ENCODE results near the gene CTSZ.
"Not testable (repeated sequence)": the region's sequence is repeated elsewhere in the genome, so short reads cannot be mapped to it uniquely, and the experiment has no call there.

Gene CTSZ

DNA sequence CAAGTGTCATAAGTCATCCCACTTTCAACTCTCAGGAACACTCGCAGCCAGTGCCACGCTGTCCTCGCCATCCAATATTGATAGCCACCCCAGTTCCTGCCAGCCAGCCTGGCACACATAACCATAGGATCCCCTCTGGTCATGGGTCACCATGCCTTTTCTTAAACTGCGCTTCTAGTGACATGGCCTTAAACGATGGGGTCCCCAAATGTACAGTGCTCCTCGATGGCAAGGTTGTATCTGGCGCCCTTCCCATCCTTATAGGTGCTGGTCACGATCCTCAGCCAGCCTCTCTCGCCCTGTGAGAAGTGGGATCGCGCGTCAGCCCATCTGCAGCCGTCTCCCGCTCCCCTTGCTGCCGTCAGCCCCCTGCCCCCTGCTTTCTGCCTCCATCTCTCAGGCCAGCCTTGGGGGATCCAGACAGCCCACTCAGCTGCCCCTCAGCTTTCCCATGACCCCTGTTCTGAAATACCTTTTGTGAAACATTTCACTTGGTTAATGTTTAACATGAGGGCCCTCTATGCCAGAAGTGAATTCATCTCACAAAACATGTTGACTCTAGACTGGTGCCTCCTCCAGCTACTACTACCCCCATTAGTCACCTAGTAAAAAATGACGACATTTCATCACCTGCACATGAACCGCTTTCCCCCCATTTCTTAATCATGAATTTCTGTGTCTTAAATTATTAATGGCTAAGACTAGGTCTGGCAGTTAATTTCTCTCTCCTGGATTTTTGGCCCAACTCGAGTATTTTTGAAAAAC, 11.4 kb downstream of the CTSZ start:
- no peak for DNase-seq

DNA sequence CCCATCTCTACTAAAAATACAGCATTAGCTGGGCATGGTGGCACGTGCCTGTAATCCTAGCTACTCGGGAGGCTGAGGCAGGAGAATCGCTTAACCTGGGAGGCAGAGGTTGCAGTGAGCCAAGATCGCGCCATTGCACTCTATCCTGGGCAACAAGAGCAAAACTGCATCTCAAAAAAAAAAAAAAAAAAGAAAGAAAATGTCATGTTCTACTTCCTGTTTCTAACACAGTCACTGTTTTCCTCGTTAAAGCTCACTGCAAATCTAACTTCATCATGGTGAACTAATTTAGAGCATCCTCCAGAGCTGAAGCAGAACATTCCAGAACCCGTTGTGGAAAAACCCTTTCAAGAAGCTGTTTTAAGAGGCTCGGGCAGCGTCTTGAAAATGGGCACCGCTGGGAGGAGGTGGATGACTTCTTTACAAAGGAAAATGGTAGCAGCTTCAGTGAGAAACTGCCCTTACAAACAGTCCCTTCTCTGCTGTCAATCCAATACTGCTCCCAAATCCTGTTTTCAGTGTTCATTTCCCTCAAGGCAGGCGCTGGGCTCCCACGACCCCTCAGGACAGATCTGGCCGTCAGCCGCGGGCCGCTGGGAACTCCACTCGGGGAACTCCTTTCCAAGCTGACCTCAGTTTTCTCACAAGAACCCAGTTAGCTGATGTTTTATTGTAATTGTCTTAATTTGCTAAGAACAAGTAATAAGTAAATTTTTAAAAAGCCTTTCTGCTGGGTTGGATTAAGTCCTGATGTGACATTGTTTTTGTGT, 12.5 kb downstream of the CTSZ start:
- no peak for DNase-seq

DNA sequence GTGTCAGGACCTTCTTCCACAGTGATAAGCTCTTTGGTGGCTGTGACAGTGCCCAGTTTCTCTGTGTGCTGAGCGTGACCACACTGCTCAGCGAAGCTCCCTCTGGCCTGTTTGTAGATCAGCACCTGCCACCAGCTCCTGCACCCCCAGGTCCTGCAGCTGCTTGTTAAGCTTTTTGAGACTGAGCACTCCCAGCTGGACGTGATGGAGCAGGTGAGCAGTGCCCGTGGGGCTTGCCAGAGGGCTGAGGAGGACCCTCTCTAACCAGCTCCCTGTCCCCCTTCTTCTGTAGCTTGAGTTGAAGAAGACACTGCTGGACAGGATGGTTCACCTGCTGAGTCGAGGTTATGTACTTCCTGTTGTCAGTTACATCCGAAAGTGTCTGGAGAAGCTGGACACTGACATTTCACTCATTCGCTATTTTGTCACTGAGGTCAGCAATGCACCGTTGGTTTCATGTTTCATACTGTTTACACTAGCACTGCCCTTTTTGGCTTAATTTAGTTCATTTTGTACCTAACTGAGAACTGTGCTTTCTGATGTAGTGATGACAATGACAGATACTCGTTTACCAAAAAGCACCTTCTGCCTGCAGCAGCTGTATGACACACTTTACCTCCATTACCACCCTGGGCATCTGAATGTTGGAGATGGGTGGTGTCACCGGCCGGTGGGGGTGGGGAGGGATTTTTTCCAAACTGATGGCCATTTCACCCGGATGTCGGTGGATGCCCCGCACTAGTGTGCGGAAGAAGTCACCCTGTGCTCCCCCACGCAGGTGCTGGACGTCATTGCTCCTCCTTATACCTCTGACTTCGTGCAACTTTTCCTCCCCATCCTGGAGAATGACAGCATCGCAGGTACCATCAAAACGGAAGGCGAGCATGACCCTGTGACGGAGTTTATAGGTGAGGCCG, 13.5 kb downstream of the CTSZ start:
- DNase-seq: no peak

DNA sequence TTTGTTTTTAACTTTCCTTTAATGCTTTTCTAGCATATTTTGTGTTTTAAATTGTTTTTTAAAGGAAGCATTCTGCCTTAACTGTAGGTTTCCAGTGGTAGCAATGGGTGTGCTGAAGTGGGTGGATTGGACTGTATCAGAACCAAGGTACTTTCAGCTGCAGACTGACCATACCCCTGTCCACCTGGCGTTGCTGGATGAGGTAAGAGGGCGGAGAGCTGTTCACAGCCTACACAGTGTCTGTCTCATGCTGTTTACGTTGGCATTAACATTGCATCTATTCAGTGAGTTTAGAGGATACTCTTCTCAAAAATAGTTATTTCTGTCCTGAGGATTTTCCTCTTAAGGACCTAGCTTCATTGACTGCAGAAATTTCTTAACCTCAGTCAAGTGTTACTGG, 14.1 kb downstream of the CTSZ start:
- DNase-seq: no peak

DNA sequence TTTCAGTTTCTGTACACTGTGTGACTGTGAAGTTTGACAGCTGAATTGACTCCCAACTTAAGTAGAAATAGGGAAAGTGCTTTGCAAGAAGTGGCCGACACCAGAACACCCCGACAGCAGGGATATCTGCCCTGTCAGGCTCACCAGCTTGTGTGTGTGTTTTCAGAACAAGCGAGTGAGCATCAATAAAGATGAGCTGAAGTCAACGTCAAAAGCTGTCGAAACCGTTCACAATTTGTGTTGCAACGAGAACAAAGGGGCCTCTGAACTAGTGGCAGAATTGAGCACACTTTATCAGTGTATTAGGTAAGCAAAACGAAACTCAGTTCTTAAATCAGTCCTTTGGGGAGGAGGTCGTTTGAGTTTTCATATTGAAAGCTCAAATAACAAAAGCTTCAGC, 15.3 kb downstream of the CTSZ start:
- DNase-seq: no peak

DNA sequence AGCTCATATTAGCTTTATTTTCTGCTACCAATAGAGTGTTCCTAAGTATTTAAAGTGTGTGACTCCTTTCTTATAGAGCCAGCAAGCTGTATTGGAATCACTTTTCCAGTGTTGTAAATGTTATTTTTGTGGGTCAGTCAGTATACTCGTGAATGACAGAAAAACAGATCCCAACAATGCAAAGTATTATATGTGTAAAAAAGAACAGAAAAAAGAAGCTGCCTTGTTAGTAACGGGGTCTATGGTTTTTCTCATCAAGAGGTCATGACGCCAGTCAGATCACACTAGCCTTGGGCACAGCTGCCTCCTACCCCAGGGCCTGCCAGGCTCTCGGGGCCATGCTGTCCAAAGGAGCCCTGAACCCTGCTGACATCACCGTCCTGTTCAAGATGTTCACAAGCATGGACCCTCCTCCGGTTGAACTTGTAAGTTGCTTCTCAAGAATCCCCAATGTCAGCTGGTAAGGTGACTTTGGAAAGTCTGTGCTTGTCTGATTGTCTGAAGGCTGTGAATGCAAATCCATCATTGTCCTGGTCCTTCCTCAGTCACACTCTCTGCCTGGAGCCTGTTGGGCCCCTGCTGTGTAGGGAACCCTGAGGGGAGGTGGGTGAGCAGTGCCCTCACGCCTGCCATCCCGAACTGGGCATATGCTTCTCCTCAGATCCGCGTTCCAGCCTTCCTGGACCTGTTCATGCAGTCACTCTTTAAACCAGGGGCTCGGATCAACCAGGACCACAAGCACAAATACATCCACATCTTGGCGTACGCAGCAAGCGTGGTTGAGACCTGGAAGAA, 16.2 kb downstream of the CTSZ start:
- DNase-seq: no peak

DNA sequence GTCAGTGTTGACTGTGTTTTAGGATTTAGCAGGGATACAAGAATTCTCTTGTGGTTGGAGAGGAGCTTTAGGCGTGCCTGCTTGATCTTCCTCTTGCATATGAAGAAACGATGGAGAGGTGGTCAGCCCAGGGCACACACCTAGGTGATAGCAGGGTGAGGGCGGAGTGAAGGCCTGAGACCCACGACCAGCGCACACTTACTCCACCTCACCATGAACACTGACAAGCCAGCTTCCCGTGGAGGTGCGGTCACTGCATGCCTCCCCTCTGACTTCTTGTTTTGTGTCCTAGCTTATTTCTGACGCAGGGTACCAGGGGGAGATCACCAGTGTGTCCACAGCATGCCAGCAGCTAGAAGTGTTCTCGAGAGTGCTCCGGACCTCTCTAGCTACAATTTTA, 17.9 kb downstream of the CTSZ start:
- DNase-seq: no peak

DNA sequence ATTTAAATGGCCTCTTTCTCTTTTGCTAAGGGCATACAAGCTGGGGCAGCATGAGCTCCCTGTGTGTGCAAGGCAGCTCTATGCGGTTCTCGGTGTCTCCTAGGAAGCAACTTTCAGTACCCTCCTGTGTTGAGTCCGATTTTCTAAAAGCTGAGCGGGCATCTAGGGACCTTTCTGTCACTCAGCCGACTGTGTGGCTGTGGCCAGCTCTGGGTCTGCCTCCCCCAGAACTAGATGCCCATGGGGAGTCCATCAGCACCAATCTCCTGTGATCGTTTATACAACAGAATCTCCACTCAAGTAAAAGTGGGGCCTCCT, 18.5 kb downstream of the CTSZ start:
- no peak for DNase-seq

DNA sequence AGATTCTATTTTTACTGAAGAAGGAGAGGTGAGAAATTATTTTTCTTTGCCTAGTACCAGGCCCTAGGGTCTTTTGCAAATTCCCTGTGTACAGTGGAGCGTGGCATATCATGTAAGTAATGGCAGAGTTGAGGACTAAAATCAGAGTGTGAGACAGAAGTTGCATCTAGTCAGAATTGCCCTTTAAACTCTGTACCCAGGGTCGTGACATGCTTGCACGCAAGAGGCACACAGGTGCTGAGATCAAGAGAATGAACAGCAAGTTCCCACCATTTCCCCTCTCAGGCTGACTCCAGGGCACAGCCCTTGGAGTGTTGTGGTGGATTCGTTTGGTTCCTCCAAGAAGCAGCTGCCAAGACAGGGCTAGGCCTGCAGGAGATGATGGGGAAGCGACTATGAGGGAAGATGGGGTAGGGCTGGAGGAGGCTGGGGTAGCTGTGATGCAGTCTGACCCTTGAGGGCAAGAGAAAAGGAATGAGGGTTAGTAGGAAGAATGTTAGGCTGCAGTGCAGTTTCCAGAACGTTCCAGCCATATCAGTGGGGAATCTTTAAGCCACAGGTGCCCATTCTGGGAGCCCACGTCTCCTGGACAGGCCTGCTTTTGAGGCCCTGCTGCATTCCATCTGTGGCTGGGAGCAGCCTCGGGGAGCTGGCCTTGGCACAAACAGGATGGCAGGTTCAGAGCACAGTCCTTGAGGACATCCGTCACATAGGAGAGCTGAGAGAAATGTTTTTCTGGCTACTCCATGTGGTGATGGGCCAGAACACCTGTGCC, 19.1 kb downstream of the CTSZ start:
- no peak for DNase-seq

DNA sequence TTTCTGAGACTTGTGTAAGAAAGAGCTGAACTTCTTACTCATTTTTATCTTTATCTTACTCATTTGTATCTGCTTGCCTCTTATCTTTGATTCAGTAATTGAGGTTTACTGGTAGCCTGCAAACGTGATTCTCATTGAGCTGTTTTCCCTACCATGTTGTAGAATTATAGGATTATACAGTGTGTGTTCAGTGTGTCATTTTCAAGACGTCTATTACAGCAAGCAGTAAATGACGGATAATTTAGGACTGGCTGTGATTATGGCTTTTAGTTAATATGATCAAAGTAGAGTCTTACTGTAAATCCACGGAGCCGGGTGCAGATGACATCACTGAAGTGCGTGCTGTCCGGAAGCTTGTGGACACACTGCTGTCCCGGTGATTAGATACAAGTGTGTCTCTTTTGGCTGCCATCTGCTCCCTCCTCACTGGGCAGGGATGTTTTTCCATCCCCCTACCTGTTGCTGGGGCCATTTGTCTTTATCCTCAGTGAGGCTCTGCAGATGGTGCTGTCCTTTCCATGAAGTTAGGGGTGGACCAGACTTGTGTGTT, 20.0 kb downstream of the CTSZ start:
- DNase-seq: peak; percentile 91 to 94

DNA sequence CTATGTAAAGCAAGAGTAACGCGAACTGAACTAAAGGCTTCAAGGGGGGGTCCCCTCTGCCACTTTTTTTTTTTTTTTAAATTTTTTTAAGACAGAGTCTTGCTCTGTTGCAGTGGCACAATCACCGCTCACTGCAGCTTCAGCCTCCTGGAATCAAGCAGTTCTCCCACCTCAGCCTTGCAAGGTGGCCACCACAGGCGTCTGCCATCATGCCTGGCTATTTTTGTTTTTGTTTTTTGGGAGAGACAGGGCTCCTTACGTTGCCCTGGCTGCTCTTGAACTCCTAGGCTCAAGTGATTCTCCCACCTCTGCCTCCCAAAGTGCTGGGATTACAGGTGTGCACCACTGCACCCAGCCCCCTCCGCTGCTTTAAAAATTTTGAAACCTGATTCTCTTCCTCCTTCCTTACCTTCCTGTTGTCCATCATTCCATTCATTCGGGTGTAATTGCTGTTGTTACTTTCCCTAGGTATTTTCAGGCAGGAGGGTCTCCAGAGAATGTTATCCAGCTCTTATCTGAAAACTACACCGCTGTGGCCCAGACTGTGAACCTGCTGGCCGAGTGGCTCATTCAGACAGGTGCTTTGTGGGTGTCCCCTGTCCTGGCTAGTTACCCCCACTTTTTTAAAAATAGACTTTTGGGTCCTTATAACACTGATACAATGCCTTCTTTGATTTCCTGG, 20.6 kb downstream of the CTSZ start:
- DNase-seq: no peak

DNA sequence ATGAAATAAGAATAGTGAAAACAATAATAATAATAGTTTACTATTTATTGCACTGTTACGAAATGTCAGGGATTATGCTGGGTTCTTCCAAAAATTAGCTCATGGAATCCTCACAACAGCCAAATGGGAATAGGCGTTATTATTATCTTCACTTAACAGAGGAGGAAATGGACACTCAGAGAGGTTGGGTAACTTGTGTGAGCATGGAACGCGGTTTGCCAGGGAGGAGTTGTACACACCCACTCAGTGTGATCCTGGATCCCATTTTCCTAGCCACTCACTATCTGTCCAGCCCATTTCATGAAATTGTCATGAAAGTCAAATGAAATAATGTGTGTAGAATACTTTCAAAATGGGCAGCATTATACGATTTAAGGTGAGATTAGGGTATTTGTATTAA, 21.4 kb downstream of the CTSZ start:
- no peak for DNase-seq

DNA sequence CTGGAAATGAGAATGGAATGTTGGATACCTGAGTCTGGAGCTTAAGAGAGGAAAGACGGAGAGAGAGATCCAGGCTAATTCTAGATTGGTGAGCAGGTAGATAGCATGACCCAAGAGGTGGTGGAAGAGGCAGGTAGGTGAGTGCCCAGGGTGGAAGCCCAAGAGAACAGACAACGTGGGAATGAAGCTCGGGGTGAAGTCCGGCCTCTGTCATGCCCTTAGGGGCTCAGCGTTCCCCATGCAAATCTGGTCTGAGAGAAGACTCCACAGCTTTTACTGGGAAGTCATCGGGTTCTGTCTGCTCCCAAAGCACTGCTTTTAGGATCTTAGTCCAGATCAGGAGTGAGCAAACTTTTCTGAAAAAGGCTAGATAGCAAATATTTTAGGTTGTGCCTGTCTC, 22.4 kb downstream of the CTSZ start:
- no peak for DNase-seq

DNA sequence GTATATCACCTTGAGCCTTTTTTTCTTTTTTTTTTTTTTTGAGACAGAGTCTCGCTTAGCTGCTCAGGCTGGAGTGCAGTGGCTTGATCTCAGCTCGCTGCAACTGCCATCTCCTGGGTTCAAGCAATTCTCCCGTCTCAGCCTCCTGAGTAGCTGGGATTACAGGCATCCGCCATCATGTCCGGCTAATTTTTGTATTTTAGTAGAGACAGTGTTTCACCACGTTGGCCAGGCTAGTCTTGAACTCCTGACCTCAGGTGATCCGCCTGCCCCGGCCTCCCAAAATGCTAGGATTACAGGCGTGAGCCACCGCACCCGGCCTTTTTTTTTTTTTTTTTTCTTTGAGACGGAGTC, 24.0 kb downstream of the CTSZ start:
- DNase-seq: not testable (repeated sequence)

DNA sequence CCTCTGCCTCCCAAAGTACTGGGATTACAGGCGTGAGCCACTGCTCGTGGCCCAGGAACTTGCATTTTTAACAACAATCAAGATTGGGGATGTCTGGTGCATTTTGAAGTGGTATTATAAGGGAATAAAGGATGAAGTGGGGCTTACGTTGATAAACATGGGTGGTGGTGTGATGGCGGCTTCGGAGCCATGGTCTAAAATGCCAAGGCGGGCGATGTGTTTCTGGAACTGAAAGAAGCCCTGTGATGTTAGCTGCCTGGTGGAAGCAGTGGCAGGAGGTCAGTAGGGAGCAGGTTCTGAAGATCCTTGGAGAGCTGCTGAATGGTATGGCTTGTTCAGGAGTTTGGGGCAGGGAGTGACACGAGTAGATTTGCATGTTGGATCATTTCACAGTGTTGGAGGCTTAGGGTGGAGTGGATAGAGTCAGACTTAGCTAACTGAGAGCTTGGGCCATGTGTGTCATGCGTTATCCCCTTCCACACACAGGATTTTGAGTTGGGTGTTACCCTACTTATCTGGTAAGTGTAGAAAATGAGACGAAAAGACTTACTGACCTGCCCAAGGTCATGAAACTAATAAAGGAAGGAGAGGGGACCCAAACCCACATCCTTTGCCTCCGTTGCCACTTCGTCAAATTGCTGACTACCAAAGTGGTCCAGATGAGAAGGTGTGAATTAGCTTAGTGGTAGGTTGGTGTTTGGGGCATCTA, 24.5 kb downstream of the CTSZ start:
- no peak for DNase-seq

DNA sequence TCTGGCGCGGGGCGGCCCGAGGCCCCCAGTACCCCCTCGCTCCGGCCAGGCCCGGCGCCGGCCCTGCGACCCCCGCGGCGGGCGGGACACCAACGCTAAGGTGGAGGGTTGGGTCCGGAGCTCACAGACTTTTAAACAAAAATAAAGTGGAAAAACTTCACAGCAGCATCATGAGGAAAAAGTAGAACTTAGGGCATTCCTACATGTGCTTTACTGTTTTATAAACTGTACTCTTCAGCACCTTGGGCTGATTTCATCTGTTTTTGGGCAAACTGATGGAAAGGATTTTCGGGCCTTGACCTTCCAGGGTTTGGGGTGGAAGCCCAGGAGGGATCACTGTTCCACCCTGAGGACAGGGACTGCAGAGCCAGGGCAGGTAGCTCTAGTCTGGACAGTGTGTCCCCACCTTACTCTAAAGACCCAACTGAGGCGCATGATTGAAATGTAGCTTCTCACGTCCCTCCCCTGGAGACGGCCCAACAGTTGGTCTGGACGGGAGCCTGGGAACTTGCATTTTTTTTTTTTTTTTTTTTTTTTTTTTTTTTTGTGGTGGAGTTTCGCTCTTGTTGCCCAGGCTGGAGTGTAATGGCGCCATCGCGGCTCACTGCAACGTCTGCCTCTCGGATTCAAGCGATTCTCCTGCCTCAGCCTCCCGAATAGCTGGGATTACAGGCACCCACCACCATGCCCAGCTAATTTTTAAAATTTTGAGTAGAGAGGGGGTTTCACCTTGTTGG, 25.3 kb downstream of the CTSZ start:
- DNase-seq: peak in 1 of 2 experiments; percentile 14

DNA sequence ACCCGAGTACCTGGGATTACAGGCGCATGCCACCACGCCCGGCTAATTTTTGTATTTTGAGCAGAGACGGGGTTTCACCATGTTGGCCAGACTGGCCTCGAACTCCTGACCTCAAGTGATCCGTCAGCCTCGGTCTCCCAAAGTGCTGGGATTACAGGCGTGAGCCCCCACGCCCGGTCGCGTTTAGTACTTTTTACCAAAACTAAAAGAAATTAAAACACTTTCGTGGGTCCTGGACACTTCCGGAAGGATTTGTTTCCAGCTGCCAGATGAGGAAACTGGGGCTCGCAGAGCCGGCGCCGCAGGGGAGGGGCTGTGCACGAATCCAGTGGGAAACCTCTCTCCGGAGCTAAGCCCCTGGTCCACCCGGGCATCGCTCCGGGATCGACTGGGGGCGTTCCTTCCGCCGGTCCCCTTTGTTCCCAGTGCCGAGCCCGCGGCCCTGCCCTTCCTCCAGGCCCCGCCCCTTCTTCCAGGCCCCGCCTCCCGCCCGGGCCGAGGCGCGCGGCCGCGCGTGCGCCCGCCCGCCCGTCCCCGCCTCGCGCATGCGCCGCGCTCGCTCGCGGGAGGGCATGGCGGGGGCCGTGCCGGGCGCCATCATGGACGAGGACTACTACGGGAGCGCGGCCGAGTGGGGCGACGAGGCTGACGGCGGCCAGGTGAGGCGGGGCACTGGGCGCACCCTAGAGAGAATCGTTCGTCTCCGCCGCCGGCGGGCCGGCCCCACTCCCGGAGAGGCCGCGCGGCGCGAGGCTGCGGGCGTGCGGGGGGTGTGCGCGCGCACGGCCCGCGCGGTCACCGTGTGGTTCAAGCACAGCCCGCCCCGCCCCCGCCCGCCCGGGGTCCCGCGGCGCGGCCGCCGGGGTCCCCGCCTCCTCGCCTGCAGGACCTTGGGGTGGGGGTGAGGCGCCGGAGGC, 26.1 kb downstream of the CTSZ start, which contains the start of gene NELFCD:
TSS of gene NELFCD (plus strand) at position 546 of the 917 bp plus-strand sequence. CDS start at position 600, 54 bp downstream.
- peak; percentile 80 to 84 for DNase-seq
